Epithelial cell of prostate (primary cell): Measurements from ENCODE around the gene AFF4.
A peak's percentile ranks its signal among the peaks of the same experiment; 100 is the strongest.
"Not testable (repeated sequence)": the region's sequence is repeated elsewhere in the genome, so short reads cannot be mapped to it uniquely, and the experiment has no call there.

Experiments
- DNase-seq: peaks from one replicate; pipeline ENCODE4 v3.0.0-alpha.2; 2011; ENCODE audit warnings: low read depth, low spot score
- H3K27ac ChIP-seq: fragments of 450-650 bp; 2 replicates; pipeline ENCODE4 v1.5.1; 2017; ENCODE audit warnings: mild to moderate bottlenecking

Gene AFF4

GRCh38 chr5:132865668-132866341 is 97.6 kb downstream of the AFF4 start:
- peak overlapping the region; percentile 72 for H3K27ac ChIP-seq
- DNase-seq, result no peak

GRCh38 chr5:132860742-132861141 is 102.7 kb downstream of the AFF4 start:
- no peak for DNase-seq
- no peak overlapping the region for H3K27ac ChIP-seq

- no peak for DNase-seq
- no peak overlapping the region for H3K27ac ChIP-seq
Measured at GRCh38 chr5:132859889-132860437, 103.5 kb downstream of the AFF4 start.

- DNase-seq, result no peak
- H3K27ac ChIP-seq, result no peak overlapping the region
Measured at GRCh38 chr5:132856011-132856410, 107.4 kb downstream of the AFF4 start.

- not testable (repeated sequence) for H3K27ac ChIP-seq, DNase-seq
Measured at GRCh38 chr5:132854992-132855391, 108.4 kb downstream of the AFF4 start.

GRCh38 chr5:132854301-132854700 is 109.1 kb downstream of the AFF4 start:
- no peak overlapping the region for H3K27ac ChIP-seq
- DNase-seq, result no peak

- no peak overlapping the region for H3K27ac ChIP-seq
- no peak for DNase-seq
Measured at GRCh38 chr5:132853790-132854189, 109.6 kb downstream of the AFF4 start.

- DNase-seq, result no peak
- H3K27ac ChIP-seq, result no peak overlapping the region
Measured at GRCh38 chr5:132853323-132853722, 110.1 kb downstream of the AFF4 start.

GRCh38 chr5:132850066-132850465 is 113.4 kb downstream of the AFF4 start:
- DNase-seq, result no peak

GRCh38 chr5:132849347-132849746 is 114.1 kb downstream of the AFF4 start:
- H3K27ac ChIP-seq, result no peak overlapping the region
- DNase-seq, result no peak

More at GRCh38 chr5:132850066-132850465, 113.4 kb downstream of the AFF4 start:
- H3K27ac ChIP-seq, result no peak overlapping the region

GRCh38 chr5:132848270-132848669 is 115.2 kb downstream of the AFF4 start:
- DNase-seq, result no peak

GRCh38 chr5:132841305-132841704 is 122.1 kb downstream of the AFF4 start:
- H3K27ac ChIP-seq, result peak overlapping the region; percentile 78
- no peak for DNase-seq

More at GRCh38 chr5:132848270-132848669, 115.2 kb downstream of the AFF4 start:
- no peak overlapping the region for H3K27ac ChIP-seq

- DNase-seq, result no peak
- peak overlapping the region; percentile 78 for H3K27ac ChIP-seq
Measured at GRCh38 chr5:132840896-132841295, 122.5 kb downstream of the AFF4 start.

GRCh38 chr5:132840313-132840712 is 123.1 kb downstream of the AFF4 start:
- H3K27ac ChIP-seq, result peak overlapping the region; percentile 78
- no peak for DNase-seq

- H3K27ac ChIP-seq, result peak overlapping the region; percentile 78
- DNase-seq, result peak; percentile 53
Measured at GRCh38 chr5:132839426-132840301, 123.8 kb downstream of the AFF4 start.

- DNase-seq, result no peak
- H3K27ac ChIP-seq, result peak overlapping the region; percentile 78
Measured at GRCh38 chr5:132838516-132839282, 124.7 kb downstream of the AFF4 start.

- no peak overlapping the region for H3K27ac ChIP-seq
- DNase-seq, result no peak
Measured at GRCh38 chr5:132837868-132838267, 125.6 kb downstream of the AFF4 start.

GRCh38 chr5:132836852-132837251 is 126.6 kb downstream of the AFF4 start:
- no peak overlapping the region for H3K27ac ChIP-seq
- DNase-seq, result no peak

GRCh38 chr5:132834057-132834456 is 129.4 kb downstream of the AFF4 start:
- DNase-seq, result no peak
- H3K27ac ChIP-seq, result no peak overlapping the region

GRCh38 chr5:132832612-132833011 is 130.8 kb downstream of the AFF4 start:
- DNase-seq, result no peak

More at GRCh38 chr5:132832612-132833011, 130.8 kb downstream of the AFF4 start:
- no peak overlapping the region for H3K27ac ChIP-seq
